Measurements from ENCODE around the gene DMXL1. TPM values are rescaled to one million over a fixed set of nuclear protein-coding genes. Genes with fewer than 3 reads are reported as not detected.
"Not testable (repeated sequence)": the region's sequence is repeated elsewhere in the genome, so short reads cannot be mapped to it uniquely, and the experiment has no call there.

The DMXL1 gene
- total and polyA plus RNA-seq, 2 experiments from 2014 or later = 12.0 to 32.4 TPM

DNA sequence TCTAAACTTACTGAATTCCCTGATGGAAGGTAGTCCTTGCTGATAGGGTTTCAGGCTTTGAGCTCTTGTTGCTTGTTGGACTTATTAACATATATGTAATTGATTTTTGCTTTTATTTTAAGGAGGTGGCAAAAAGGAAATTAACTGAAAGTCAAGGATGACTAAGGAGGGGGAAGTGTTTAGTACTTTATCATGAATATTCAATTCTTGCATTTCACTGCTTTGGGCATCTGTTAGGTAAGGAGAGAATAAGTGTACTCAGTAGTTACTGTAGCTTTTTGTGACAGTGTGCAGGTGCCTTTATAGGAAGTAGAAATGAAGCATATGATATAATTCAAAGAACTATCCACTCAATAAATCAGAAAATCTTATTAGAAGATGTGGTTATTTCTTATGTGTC, 47.1 kb downstream of the DMXL1 start:
- Histone ChIP-seq H3K9me2 (ENCODE audit: insufficient read depth) (no peaks in the 10 kb centered on the region), H3K4me1 (ENCODE audit: insufficient read depth) (no peaks in the 10 kb centered on the region), H4K20me1 (ENCODE audit: insufficient read depth) (no peaks in the 10 kb centered on the region), H3K27me3 (replicated peaks; ENCODE audit: insufficient read depth) (no peaks in the 10 kb centered on the region), H3K27ac (no peak overlapping the region), H3K9ac (no peak overlapping the region), H3K4me2 (ENCODE audit: unreplicated experiment) (no peak overlapping the region), H3K79me2 (ENCODE audit: insufficient read depth) (no peaks in the 10 kb centered on the region), H3F3A (ENCODE audit: insufficient read depth) (no peaks in the 10 kb centered on the region), H3K9me3 (ENCODE audit: low read depth) (no peaks in the 10 kb centered on the region), H2AFZ (no peak overlapping the region), H3K4me3 (no peak overlapping the region), H3K36me3 (ENCODE audit: low read depth) (peaks cover 26% of the 10 kb centered on the region; the same call in 1 of the 2 replicates)
- DNase-seq = no peak
- TF ChIP-seq EZH2 (IDR thresholded peaks at IDR 0.05; ENCODE audit: insufficient read depth, poor library complexity, severe bottlenecking) (no peak), EZH2phosphoT487 (IDR thresholded peaks at IDR 0.05; ENCODE audit: insufficient read depth, low read depth) (no peak)
- in situ Hi-C loops (cut with MboI) = no loop called here

DNA sequence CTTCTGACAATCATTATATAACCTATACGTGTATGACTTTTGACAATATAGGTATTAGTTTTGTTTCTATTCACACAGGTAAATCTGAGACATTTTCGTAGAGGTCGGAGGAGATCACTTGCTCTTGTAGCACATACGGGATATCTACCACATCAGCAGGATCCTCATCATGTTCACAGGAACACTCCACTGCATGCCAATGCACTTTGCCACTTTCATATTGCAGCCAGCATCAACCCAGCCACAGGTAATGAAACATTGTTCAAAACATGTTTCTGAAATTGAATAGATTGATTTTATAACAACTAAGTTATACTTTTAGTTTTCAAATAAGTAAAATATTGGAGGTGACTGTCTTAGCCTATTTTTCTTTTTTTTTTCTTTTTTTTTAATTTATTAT, 50.0 kb downstream of the DMXL1 start:
- H4K20me1 ChIP-seq (ENCODE audit: insufficient read depth) = no peaks in the 10 kb centered on the region

GRCh38 chr5:119122474-119122873, 51.6 kb downstream of the DMXL1 start:
- WGBS, 2 experiments (ENCODE audit: low coverage in 1 of 2, low lambda C conversion rate in 2 of 2, missing lambda C conversion rate in 2 of 2) = 95% methylated on average over 12 to 27 of the region's 27 CpGs

More for the DNA sequence above, 50.0 kb downstream of the DMXL1 start:
- no peaks in the 10 kb centered on the region for H3K79me2 ChIP-seq (ENCODE audit: insufficient read depth)
- H3K9me3 ChIP-seq (ENCODE audit: low read depth) = no peaks in the 10 kb centered on the region
- 97 to 100% methylated on average over 4 of the region's 4 CpGs for WGBS, 2 experiments (ENCODE audit: low coverage in 1 of 2, low lambda C conversion rate in 2 of 2, missing lambda C conversion rate in 2 of 2)
- no peaks in the 10 kb centered on the region for H3K9me2 ChIP-seq (ENCODE audit: insufficient read depth)
- no peak overlapping the region for H2AFZ ChIP-seq
- DNase-seq = no peak
- H3K27me3 ChIP-seq (replicated peaks; ENCODE audit: insufficient read depth) = no peaks in the 10 kb centered on the region
- no peaks in the 10 kb centered on the region for H3F3A ChIP-seq (ENCODE audit: insufficient read depth)
- no peak overlapping the region for H3K9ac ChIP-seq
- in situ Hi-C loops (cut with MboI) = no loop called here
- no peak overlapping the region for H3K4me3 ChIP-seq
- TF ChIP-seq EZH2phosphoT487 (IDR thresholded peaks at IDR 0.05; ENCODE audit: insufficient read depth, low read depth) = no peak
- no peak for TF ChIP-seq EZH2 (IDR thresholded peaks at IDR 0.05; ENCODE audit: insufficient read depth, poor library complexity, severe bottlenecking)
- H3K36me3 ChIP-seq (ENCODE audit: low read depth) = peaks cover 24% of the 10 kb centered on the region; the same call in 1 of the 2 replicates
- no peaks in the 10 kb centered on the region for H3K4me1 ChIP-seq (ENCODE audit: insufficient read depth)
- H3K4me2 ChIP-seq (ENCODE audit: unreplicated experiment) = no peak overlapping the region
- no peak overlapping the region for H3K27ac ChIP-seq

GRCh38 chr5:119123280-119123679, 52.4 kb downstream of the DMXL1 start:
- Histone ChIP-seq H3K9me2 (ENCODE audit: insufficient read depth) (no peaks in the 10 kb centered on the region), H3K27ac (no peak overlapping the region), H3K4me3 (no peak overlapping the region), H3K4me1 (ENCODE audit: insufficient read depth) (no peaks in the 10 kb centered on the region), H3K36me3 (ENCODE audit: low read depth) (0 out of 2 replicates have a peak, but pooled peaks cover 6% of the 10 kb centered on the region), H3F3A (ENCODE audit: insufficient read depth) (no peaks in the 10 kb centered on the region), H3K9me3 (ENCODE audit: low read depth) (no peaks in the 10 kb centered on the region), H4K20me1 (ENCODE audit: insufficient read depth) (no peaks in the 10 kb centered on the region), H3K79me2 (ENCODE audit: insufficient read depth) (no peaks in the 10 kb centered on the region), H3K4me2 (ENCODE audit: unreplicated experiment) (no peak overlapping the region), H3K9ac (no peak overlapping the region), H3K27me3 (replicated peaks; ENCODE audit: insufficient read depth) (no peaks in the 10 kb centered on the region), H2AFZ (no peak overlapping the region)
- DNase-seq = no peak
- no peak for TF ChIP-seq EZH2 (IDR thresholded peaks at IDR 0.05; ENCODE audit: insufficient read depth, poor library complexity, severe bottlenecking)
- no peak for TF ChIP-seq EZH2phosphoT487 (IDR thresholded peaks at IDR 0.05; ENCODE audit: insufficient read depth, low read depth)
- in situ Hi-C loops (cut with MboI) = no loop called here
- 52 to 98% methylated on average over 2 of the region's 2 CpGs for WGBS, 2 experiments (ENCODE audit: low coverage in 1 of 2, low lambda C conversion rate in 2 of 2, missing lambda C conversion rate in 2 of 2)

More at GRCh38 chr5:119122474-119122873, 51.6 kb downstream of the DMXL1 start:
- H3K79me2 ChIP-seq (ENCODE audit: insufficient read depth); H3K4me2 ChIP-seq (ENCODE audit: unreplicated experiment); H3K4me1 ChIP-seq (ENCODE audit: insufficient read depth); H3K9me2 ChIP-seq (ENCODE audit: insufficient read depth); DNase-seq; in situ Hi-C loops (cut with MboI); H3K9me3 ChIP-seq (ENCODE audit: low read depth); H2AFZ ChIP-seq; H3K4me3 ChIP-seq; H3K27me3 ChIP-seq (replicated peaks; ENCODE audit: insufficient read depth); H3K27ac ChIP-seq; H3F3A ChIP-seq (ENCODE audit: insufficient read depth); H4K20me1 ChIP-seq (ENCODE audit: insufficient read depth); H3K9ac ChIP-seq: not testable (repeated sequence)
- H3K36me3 ChIP-seq (ENCODE audit: low read depth) = 0 out of 2 replicates have a peak, but pooled peaks cover 12% of the 10 kb centered on the region

- Histone ChIP-seq H3K79me2 (ENCODE audit: insufficient read depth) (no peaks in the 10 kb centered on the region), H3K4me2 (ENCODE audit: unreplicated experiment) (no peak overlapping the region), H3K27ac (no peak overlapping the region), H3K27me3 (replicated peaks; ENCODE audit: insufficient read depth) (no peaks in the 10 kb centered on the region), H3K9me3 (ENCODE audit: low read depth) (no peaks in the 10 kb centered on the region), H4K20me1 (ENCODE audit: insufficient read depth) (no peaks in the 10 kb centered on the region), H3K9ac (no peak overlapping the region), H3K4me1 (ENCODE audit: insufficient read depth) (no peaks in the 10 kb centered on the region), H3K36me3 (ENCODE audit: low read depth) (peaks cover 21% of the 10 kb centered on the region; the same call in 1 of the 2 replicates), H3K4me3 (no peak overlapping the region), H3F3A (ENCODE audit: insufficient read depth) (no peaks in the 10 kb centered on the region), H3K9me2 (ENCODE audit: insufficient read depth) (no peaks in the 10 kb centered on the region), H2AFZ (no peak overlapping the region)
- 67 to 72% methylated on average over 2 of the region's 2 CpGs for WGBS, 2 experiments (ENCODE audit: low coverage in 1 of 2, low lambda C conversion rate in 2 of 2, missing lambda C conversion rate in 2 of 2)
- in situ Hi-C loops (cut with MboI) = no loop called here
- no peak for DNase-seq
- TF ChIP-seq EZH2 (IDR thresholded peaks at IDR 0.05; ENCODE audit: insufficient read depth, poor library complexity, severe bottlenecking) (no peak), EZH2phosphoT487 (IDR thresholded peaks at IDR 0.05; ENCODE audit: insufficient read depth, low read depth) (no peak)
Observed at GRCh38 chr5:119129770-119130169, 58.9 kb downstream of the DMXL1 start.

Data from GM23248 (cell line).